ENCODE results near the gene KCNIP3. TPM values are rescaled to one million over a fixed set of nuclear protein-coding genes. Genes with fewer than 3 reads are reported as not detected.

Gene KCNIP3
- total RNA-seq, 1 experiment from 2014 or later, result not detected

- Mint-ChIP-seq H3K4me3 (ENCODE audit: unreplicated experiment) (no peak overlapping the region), H3K27me3 (ENCODE audit: insufficient read depth, unreplicated experiment) (peaks cover 5% of the 10 kb centered on the region), H3K4me1 (ENCODE audit: low read depth, unreplicated experiment) (no peaks in the 10 kb centered on the region), H3K27ac (ENCODE audit: unreplicated experiment) (no peak overlapping the region), H3K9me3 (ENCODE audit: unreplicated experiment) (no peaks in the 10 kb centered on the region), H3K36me3 (ENCODE audit: insufficient read depth, unreplicated experiment) (no peaks in the 10 kb centered on the region)
- CTCF ChIA-PET, result no interaction called here
- POLR2A ChIA-PET, result no interaction called here
- no peak overlapping the region for H3K4me3 ChIP-seq (ENCODE audit: low read depth, low read length)
- H3K36me3 ChIP-seq (ENCODE audit: control insufficient read depth, insufficient read depth, low read length), result no peaks in the 10 kb centered on the region
- BruUV-seq (replicated peaks), result no TSS peak
- intact Hi-C loops (cut with micrococcal nuclease; ENCODE audit: unreplicated experiment), result no loop called here
- H3K9me3 ChIP-seq, result no peaks in the 10 kb centered on the region
- no peaks in the 10 kb centered on the region; the same call in none of the 2 replicates for H3K27me3 ChIP-seq (replicated peaks; ENCODE audit: control insufficient read depth, insufficient read depth, low read length)
- no peak for DNase-seq
- TF ChIP-seq CTCF (IDR thresholded peaks at IDR 0.05; ENCODE audit: insufficient read depth in 1 of 2, low read depth in 1 of 2, low read length in 1 of 2, severe bottlenecking in 1 of 2, unreplicated experiment in 1 of 2), result no peak
- H3K4me1 ChIP-seq, result no peaks in the 10 kb centered on the region; the same call in 1 of the 2 replicates
Measured at GRCh38 chr2:95306336-95306895, 9.3 kb downstream of the KCNIP3 start.

- TF ChIP-seq CTCF (IDR thresholded peaks at IDR 0.05; ENCODE audit: insufficient read depth in 1 of 2, low read depth in 1 of 2, low read length in 1 of 2, severe bottlenecking in 1 of 2, unreplicated experiment in 1 of 2), result no peak
- intact Hi-C loops (cut with micrococcal nuclease; ENCODE audit: unreplicated experiment), result no loop called here
- no peaks in the 10 kb centered on the region for H3K36me3 Mint-ChIP-seq (ENCODE audit: insufficient read depth, unreplicated experiment)
- Histone ChIP-seq H3K27me3 (replicated peaks; ENCODE audit: control insufficient read depth, insufficient read depth, low read length) (no peaks in the 10 kb centered on the region; the same call in none of the 2 replicates), H3K9me3 (no peaks in the 10 kb centered on the region), H3K4me1 (no peaks in the 10 kb centered on the region; the same call in 1 of the 2 replicates), H3K4me3 (ENCODE audit: low read depth, low read length) (no peak overlapping the region), H3K36me3 (ENCODE audit: control insufficient read depth, insufficient read depth, low read length) (no peaks in the 10 kb centered on the region)
- CTCF ChIA-PET, result no interaction called here
- no peaks in the 10 kb centered on the region for H3K4me1 Mint-ChIP-seq (ENCODE audit: low read depth, unreplicated experiment)
- no peak overlapping the region for H3K27ac Mint-ChIP-seq (ENCODE audit: unreplicated experiment)
- H3K4me3 Mint-ChIP-seq (ENCODE audit: unreplicated experiment), result no peak overlapping the region
- H3K9me3 Mint-ChIP-seq (ENCODE audit: unreplicated experiment), result no peaks in the 10 kb centered on the region
- H3K27me3 Mint-ChIP-seq (ENCODE audit: insufficient read depth, unreplicated experiment), result peaks cover 5% of the 10 kb centered on the region
- BruUV-seq (replicated peaks), result no TSS peak
- POLR2A ChIA-PET, result no interaction called here
- no peak for DNase-seq
Measured at GRCh38 chr2:95307036-95307435, 9.9 kb downstream of the KCNIP3 start.

- H3K4me1 Mint-ChIP-seq (ENCODE audit: low read depth, unreplicated experiment), result no peaks in the 10 kb centered on the region
- Histone ChIP-seq H3K36me3 (ENCODE audit: control insufficient read depth, insufficient read depth, low read length) (no peaks in the 10 kb centered on the region), H3K27me3 (replicated peaks; ENCODE audit: control insufficient read depth, insufficient read depth, low read length) (no peaks in the 10 kb centered on the region; the same call in none of the 2 replicates), H3K4me3 (ENCODE audit: low read depth, low read length) (no peak overlapping the region), H3K9me3 (no peaks in the 10 kb centered on the region), H3K4me1 (no peaks in the 10 kb centered on the region; the same call in 1 of the 2 replicates)
- CTCF ChIA-PET, result no interaction called here
- peaks cover 2% of the 10 kb centered on the region for H3K27me3 Mint-ChIP-seq (ENCODE audit: insufficient read depth, unreplicated experiment)
- TF ChIP-seq CTCF (IDR thresholded peaks at IDR 0.05; ENCODE audit: insufficient read depth in 1 of 2, low read depth in 1 of 2, low read length in 1 of 2, severe bottlenecking in 1 of 2, unreplicated experiment in 1 of 2), result no peak
- no peak overlapping the region for H3K4me3 Mint-ChIP-seq (ENCODE audit: unreplicated experiment)
- BruUV-seq (replicated peaks), result no TSS peak
- POLR2A ChIA-PET, result no interaction called here
- DNase-seq, result no peak
- no peaks in the 10 kb centered on the region for H3K9me3 Mint-ChIP-seq (ENCODE audit: unreplicated experiment)
- H3K27ac Mint-ChIP-seq (ENCODE audit: unreplicated experiment), result no peak overlapping the region
- intact Hi-C loops (cut with micrococcal nuclease; ENCODE audit: unreplicated experiment), result no loop called here
- H3K36me3 Mint-ChIP-seq (ENCODE audit: insufficient read depth, unreplicated experiment), result no peaks in the 10 kb centered on the region
Measured at GRCh38 chr2:95307878-95308277, 10.7 kb downstream of the KCNIP3 start.

Data from Caco-2 (cell line).